H1 (cell line): ENCODE data around the gene CDS2. TPM values are rescaled to one million over a fixed set of nuclear protein-coding genes. Genes with fewer than 3 reads are reported as not detected.

Source experiments
- CHD7 ChIP-seq: fragments of 300-600 bp; sonication (generic); IDR thresholded peaks from 2 replicates; pipeline ENCODE4 v1.7.1; 2012; ENCODE audit warnings: low read length, moderate library complexity, mild to moderate bottlenecking, inconsistent platforms; ENCODE audit not compliant: insufficient replicate concordance
- CTCF ChIP-seq, 3 experiments: IDR thresholded peaks; 1 replicate in 2 of 3; 2 replicates in 1 of 3; pipeline versions ENCODE4 v1.5.1 to v1.6.1; 2011; ENCODE audit warnings: low read length in 3 of 3, mild to moderate bottlenecking in 3 of 3, inconsistent platforms in 2 of 3, low read depth in 1 of 3, moderate library complexity in 1 of 3; ENCODE audit not compliant: insufficient read depth in 1 of 3; ENCODE audit errors: control extremely low read depth in 1 of 3
- NANOG ChIP-seq: IDR thresholded peaks from 2 replicates; pipeline ENCODE4 v1.6.1; 2011; ENCODE audit warnings: low read length, low read depth, mild to moderate bottlenecking, inconsistent platforms; ENCODE audit not compliant: insufficient read depth, poor library complexity, severe bottlenecking
- PHF8 ChIP-seq: fragments of 200-600 bp; sonication (generic); conservative IDR thresholded peaks from 2 replicates; pipeline ENCODE4 v1.7.1; 2012; ENCODE audit warnings: low read depth, mild to moderate bottlenecking, inconsistent platforms, low read length, moderate library complexity
- SUZ12 ChIP-seq: fragments of 200-600 bp; sonication (generic); IDR thresholded peaks from 2 replicates; pipeline ENCODE4 v1.6.1; 2012; ENCODE audit warnings: mild to moderate bottlenecking, inconsistent platforms, low read length, moderate library complexity, mixed read lengths
- TEAD4 ChIP-seq: IDR thresholded peaks from 2 replicates; pipeline ENCODE4 v1.6.1; 2012; ENCODE audit warnings: low read depth, low read length, inconsistent platforms, mixed read lengths
- polyA plus RNA-seq, 7 experiments: library from polyadenylated mRNA; depleted of rRNA in 3 of 7; stranded (reverse) in 5 of 7; unstranded in 2 of 7; fragments of >200 nt in 5 of 7; fragments of 200-250 nt in 2 of 7; gene quantifications; 1 replicate in 5 of 7; 2 replicates in 1 of 7; 4 replicates in 1 of 7; pipeline versions ENCODE4 v1.2.1 to v1.2.3, GENCODE V29; 2011 to 2013; ENCODE audit warnings: missing spikeins in 2 of 7, mixed read lengths in 2 of 7
- total RNA-seq: library from RNA; stranded (reverse); fragmentation: NEBNext Ultra II Directional; extraction: Animal tissue kit (Norgen Biotek cat#: 25700); gene quantifications from 2 replicates; pipeline ENCODE4 v1.2.1, GENCODE V29; 2021

Gene CDS2
- total and polyA plus RNA-seq, 2 of the 8 experiments (the other 6 are each of a cell fraction or from before 2014, with no cell fraction given) = 54.0 to 56.2 TPM

GRCh38 chr20:5153612-5154542 is 27.1 kb downstream of the CDS2 start (continued):
- TF ChIP-seq CHD7 (no peak), SUZ12 (no peak), TEAD4 (no peak), CTCF (IDR thresholded peaks at IDR 0.05; ENCODE audit: control extremely low read depth in 1 of 3, insufficient read depth in 1 of 3, low read depth in 1 of 3, low read length in 3 of 3) (no peak), NANOG (no peak), PHF8 (no peak)
